GM21515 (cell line): ENCODE measurements around the gene SLC35E3.

Experiments used
- ATAC-seq: cut with Tn5 transposase; IDR thresholded peaks from one replicate; pipeline ENCODE4 v1.9.1; 2021; ENCODE audit not compliant: unreplicated experiment

Gene SLC35E3

DNA sequence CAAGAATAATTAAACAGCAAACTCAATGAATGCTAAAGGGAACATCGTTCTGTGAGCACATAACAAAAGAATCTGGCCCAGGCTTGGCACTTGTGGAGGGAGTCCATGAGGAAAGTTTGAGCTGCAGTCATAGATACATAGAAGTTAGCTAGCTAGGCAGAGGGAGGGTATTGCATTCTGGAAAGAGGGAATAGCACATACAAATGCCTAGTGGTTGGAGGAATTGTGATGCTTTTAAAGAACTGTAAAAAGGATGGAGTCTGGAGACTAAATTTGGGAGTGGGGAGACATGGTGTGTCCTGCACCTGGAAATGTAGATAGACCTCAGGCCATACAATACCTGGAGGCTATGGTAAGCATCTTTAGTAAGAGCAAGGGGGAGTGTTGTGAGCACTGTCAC, 24.0 kb downstream of the SLC35E3 start:
- no peak for ATAC-seq

DNA sequence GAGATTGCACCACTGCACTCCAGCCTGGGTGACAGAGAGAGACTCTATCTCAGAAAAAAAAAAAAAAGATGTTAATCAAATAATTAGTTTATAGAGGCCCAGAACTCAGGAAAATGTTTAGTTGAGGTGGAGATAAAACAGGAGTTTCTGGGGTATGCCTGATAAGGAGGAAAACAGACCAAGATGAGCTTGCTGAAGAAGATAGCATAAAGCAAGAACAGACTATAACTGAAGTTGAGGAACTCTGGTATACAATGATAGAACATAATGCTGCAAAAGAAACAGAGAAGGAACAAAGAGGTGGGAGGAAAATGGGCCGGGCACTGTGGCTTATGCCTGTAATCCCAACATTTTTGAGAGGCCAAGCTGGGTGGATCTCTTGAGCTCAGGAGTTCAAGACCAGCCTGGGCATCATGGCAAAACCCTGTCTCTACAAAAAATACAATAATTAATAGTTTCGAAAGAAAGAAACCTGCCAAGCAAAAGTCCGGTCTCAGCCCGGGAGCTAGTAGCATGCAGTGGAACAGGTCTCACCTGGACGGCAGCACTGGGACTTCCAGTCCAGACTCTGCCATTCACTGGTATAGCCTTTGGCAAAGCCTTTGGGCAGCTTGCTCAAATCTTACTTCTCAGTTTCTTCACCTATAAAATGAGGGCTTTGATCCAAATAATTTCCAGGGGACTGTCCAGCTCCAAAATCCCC, 25.4 kb downstream of the SLC35E3 start:
- no peak for ATAC-seq

DNA sequence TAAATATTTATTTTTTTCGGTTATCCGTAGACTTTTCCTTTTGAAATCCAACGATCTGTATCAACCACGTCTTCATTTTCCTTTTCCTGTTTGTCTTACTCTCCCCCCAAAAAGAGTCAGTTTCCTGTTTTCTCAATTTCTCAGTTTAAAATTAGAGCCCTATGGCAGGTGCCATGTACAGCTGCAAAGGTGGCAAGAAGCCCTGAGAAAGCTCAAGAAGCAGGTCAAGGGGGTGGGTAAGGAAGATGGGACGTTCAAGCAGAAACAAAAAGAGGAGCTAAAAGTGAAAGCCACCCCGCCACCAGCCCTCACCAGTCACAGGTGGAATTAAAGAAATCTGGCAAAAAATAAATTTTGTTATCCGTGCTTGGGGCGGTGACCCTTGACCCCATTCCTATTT, 26.7 kb downstream of the SLC35E3 start:
- ATAC-seq: no peak

DNA sequence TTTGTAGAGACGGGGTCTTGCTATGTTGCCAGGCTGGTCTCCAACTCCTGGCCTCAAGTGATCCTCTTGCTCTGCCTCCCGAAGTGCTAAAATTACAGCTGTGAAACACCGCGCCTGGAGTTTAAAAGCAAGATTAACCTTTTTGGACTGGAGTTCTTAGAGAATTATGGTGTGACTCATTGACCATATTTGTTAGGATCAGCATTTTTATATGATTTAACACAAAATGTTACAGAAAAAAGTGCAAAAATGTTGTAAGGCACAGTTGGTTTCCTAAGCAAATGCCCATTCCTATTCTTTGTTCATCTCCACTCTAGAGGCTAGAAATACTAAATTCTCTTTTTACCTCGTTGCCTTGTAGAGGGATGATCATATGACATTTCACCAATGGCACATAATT, 27.6 kb downstream of the SLC35E3 start:
- ATAC-seq: no peak

DNA sequence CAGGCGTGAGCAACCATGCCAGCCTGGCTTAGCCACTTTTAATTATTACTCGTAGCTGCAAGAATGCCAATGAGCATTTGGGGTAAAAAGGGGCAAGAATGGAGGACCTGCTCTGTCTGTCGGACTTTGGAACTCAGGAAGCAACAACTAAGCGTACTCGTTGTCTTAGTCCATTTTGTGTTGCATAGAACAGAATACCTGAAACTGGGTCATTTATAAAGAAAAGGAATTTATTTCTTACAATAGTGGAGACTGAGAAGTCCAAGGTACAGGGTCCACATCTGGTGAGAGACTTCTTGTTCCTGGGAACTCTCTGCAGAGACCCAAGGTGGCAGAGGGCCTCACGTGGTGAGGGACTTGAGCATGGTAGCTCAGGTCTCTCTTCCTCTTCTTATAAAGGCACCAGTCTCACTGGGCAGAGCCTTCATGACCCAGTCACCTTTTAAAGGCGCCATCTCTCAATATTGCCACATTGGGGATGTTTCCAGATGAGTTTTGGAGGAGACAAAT, 29.2 kb downstream of the SLC35E3 start:
- no peak for ATAC-seq

DNA sequence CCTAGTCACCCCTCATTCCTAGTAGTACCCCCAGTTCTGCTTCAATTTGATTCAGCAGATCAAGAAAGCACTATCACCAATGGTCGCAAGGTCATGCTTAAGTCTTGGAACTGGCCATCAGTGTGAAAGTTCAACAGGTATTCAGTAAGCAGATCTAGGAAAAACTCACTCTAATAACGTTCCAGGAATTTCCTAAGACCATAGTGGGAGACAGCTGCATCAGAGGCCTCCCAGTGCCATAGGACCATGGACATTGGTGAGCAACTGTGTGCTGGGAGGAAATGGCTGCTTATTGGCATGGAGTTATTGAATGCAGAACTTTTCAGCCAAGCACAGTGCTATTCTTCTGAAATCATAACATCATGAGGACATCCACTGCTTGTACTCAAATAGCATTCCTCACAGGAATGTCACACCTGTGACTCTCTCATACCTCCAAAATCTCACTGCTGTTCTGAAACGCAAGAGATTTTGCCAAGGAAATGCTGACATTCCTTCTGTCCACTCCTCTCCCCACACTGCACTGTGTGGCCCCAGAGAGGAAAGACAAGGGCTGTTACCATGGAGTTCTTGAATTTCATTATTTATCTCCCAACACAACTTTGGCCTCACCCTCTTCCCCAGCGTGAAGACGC, 31.1 kb downstream of the SLC35E3 start:
- ATAC-seq: no peak

DNA sequence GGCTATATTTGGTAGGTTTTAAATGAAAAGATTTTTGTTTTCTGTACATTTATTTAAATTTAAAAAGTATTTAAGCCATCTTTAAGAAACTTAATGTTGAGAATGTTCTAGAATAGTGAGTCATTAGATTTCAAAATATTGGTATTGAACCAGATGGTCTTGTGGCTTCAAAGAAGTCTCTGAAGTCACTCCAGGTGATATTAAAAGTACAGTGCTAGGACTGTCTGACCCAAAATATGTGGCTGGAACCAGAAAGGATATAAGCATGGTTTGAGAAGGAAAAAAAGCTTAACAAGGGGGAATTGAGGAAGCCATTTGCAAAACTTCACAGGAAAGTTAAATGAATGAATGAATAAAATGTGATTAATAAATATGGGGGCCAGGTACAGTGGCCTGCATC, 33.3 kb downstream of the SLC35E3 start:
- no peak for ATAC-seq

DNA sequence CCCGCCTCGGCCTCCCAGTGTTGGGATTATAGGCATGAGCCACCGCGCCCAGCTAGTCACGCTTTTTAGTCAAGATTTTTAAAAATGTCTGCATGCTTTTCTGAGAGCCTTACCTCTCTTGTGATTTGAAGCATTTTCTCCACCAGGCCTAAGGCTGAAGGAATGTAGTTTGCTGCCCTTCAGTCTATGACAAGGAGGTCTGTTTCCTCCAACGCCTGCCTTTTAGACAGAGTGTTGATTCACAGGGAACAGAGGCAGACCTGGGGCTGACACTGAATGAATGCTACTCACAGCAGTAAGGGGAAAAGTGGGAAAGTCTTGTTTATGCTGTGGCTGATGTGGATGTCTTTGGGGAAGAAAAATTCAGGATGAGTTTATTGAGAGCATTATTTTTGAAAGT, 34.8 kb downstream of the SLC35E3 start:
- no peak for ATAC-seq

DNA sequence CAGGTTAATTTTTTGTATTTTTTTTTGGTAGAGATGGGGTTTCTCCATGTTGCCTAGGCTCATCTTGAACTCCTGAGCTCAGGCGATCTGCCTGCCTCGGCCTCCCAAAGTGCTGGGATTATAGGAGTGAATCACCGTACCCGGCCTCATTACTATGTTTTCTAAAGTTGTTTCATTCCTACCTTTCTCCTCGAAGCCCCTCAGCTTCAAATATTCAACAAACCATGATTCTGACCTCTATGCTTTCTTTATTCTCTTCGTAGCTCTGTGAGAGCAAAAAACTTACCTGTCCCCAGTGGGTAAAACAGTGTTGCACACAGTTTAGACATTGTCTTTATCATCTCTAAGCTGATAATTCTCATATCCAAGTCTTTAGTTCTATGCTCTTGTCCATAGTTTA, 35.8 kb downstream of the SLC35E3 start:
- ATAC-seq: no peak

DNA sequence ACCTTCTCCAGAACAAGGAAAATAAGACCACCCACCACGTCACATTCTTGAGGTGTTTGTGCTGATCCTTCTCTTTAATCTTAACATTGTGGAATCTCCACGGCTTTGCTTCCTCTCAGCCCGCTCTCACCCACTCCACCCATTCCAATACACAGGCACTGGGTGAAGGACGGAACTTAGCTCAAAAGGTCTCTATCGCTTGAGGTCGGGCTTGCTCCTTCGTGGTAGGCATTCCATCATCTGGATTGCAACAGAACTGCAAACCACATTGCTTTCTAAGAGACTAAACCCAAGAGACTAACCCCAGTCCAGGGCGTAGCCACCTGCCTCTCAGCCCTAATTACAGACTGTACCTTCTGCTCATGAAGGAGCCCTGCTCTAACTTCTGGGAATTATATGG, 38.0 kb downstream of the SLC35E3 start:
- ATAC-seq: no peak

DNA sequence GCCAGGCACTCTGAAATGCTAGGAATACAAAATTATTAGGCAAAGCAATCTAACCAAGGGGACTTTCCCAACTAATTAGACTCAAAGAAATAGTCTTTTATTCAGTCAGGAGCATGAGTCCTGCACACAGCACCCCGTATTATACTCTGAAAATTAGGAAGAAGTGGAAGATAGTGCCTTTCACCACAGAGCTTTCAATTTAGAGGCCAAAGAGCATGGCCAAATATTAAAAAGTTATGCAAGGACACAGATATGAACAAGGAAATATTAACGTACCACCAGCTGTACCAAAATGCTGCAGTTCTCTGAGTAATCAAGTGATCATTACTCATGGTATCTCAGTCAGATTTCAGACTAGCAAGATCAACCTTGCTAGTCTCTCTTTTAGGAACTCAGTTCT, 39.4 kb downstream of the SLC35E3 start:
- ATAC-seq: no peak

DNA sequence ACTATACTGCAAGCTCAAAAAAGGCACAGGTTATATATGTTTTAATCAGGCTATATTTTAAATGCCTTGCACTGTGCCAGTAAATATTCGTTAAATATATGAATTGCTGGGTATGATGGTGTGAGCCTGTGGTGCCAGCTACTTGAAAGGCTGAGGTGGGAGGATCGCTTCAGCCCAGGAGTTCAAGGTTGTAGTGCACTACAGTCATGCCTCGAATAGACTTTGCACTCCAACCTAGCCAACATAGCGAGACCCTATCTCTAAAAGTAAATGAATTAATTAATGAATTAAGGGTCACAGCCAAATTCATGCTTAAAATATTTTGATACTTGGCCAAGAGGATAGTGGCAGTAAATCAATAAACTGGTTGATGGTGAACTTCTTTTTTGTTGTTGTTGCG, 39.8 kb downstream of the SLC35E3 start:
- ATAC-seq: no peak

DNA sequence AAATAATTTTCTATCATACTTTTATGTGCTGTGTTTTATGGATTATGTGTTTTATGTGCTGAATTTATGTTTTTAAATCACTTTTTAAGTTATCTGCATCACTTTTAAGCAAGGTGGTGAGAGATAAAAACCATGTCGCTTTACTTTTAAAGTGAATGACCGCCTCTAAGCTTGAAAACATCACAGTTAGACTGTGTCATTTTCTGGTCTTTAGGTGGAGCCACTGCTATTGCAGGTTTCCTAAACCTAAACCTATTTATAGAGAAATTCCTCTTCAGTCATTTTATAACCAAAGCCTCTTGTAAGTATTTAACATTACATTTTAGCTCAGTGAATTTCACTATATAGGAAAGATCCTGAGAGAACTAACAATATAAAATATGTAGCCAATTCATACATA, 41.0 kb downstream of the SLC35E3 start:
- no peak for ATAC-seq

DNA sequence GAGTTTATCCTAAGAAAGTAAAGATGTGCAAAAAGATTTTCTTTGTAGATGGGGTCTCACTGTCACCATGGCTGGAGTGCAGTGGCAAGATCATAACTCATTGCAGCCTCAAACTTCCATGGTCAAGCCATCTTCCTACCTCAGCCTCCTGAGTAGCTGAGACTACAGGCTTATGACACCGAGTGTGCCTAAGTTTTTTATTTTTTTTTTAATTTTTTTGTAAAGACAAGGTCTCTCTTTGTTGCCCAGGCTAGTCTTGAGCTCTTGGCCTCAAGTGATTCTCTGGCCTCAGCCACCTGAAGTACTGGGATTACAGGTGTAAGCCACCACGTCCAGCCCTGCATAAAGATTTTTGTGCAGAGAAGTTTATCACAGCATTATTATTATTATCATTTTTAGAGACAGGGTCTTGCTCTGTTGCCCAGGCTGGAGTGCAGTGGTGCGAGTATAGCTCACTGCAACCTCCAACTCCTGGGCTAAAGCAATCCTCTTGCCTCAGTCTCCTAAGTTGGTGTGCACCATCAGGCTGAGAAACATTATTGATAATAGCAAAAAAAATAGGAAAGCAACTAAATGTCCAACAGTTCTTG, 42.7 kb downstream of the SLC35E3 start:
- ATAC-seq: no peak

DNA sequence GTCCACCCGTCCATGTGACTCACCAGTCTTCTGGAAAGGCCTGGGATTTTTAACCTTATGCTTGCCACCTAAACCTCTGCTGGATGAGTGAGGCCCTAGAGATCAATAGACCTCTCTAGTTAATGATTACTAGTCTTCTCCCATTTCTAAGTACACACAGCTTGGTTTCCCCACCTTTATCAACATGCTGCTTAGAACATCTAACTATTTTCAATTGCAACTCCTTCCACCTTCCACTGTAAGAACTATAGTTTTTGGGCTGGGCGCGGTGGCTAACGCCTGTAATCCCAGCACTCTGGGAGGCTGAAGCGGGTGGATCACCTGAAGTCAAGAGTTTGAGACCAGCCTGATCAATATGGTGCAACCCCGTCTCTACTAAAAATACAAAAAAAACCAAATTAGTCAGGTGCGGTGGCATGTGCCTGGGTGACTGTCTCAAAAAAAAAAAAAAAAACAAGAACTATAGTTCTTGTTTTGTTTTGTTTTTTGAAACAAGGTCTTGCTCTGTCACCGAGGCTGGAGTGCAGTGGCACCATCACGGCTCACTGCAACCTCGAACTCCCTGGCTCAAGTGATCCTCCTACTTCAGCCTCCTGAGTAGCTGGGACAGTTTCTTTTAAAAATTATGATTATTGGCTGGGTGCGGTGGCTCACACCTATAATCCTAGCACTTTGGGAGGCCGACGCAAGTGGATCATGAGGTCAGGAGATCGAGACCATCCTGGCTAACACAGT, 43.3 kb downstream of the SLC35E3 start:
- no peak for ATAC-seq

DNA sequence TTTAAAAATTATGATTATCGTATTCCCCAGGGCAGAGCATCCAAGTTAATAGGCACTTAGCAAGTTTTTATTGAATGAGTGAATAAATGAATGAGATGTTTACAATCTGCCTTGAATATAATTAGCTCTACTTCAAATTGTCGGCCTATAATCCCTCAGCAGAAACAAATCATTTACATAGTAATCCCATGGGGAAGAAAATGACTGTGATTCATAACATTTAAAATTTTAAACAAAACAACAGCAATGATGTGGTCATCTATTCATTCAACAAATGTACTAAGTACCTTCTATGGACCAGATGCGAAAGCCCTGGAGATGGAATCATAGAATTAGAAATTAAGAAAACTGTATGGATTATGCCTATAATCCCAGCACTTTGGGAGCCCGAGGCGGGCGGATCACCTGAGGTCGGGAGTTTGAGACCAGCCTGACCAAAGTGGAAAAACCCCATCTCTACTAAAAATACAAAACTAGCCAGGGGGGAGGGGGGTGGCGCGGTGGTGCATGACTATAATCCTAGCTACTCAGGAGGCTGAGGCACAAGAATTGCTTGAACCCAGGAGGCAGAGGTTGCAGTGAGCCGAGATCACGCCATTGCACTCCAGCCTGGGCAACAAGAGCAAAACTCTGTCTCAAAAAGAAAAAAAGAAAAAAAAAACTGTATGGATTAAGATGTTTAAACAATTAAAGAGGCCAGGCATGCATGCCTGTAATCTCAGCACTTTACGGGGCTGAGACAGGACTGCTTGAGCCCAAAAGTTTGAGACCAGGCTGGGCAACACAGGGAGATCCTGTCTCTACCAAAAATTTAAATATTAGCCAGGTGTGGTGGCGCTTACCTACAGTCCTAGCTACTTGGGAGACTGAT, 44.3 kb downstream of the SLC35E3 start:
- ATAC-seq: no peak

DNA sequence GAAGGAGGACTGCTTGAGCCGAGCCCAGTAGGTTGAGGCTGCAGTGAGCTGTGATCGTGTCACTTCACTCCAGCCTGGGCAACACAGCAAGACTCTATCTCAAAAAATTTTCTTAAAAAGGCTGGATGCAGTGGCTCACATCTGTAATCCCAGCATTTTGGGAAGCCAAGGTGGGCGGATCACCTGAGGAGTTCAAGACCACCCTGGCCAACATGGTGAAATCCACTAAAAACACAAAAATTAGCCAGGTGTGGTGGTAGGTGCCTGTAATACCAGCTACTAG, 44.9 kb downstream of the SLC35E3 start:
- ATAC-seq: no peak

DNA sequence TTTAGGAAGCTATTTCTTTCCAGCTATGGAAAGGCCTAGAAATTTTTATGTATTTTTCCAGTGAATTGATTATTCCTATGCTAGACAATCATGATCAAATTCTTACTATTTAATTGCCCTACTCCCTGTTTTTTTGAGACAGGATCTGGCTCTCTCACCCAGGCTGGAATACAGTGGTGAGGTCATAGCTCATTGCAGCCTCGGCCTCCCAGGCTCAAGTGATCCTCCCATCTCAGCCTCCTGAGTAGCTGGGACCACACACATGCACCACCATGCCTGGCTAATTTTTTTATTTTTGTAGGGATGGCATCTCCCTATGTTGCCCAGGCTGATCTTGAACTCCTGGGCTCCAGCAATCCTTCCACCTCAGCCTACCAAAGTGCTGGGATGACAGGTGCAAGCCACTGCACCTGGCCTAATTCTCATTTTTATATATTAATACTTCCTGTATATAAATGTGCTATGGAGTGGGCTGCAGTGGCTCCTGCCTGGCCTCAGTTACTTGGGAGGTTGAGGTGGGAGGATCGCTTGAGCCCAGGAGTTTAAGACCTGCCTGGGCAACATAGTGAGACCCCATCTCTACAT, 46.0 kb downstream of the SLC35E3 start:
- no peak for ATAC-seq

DNA sequence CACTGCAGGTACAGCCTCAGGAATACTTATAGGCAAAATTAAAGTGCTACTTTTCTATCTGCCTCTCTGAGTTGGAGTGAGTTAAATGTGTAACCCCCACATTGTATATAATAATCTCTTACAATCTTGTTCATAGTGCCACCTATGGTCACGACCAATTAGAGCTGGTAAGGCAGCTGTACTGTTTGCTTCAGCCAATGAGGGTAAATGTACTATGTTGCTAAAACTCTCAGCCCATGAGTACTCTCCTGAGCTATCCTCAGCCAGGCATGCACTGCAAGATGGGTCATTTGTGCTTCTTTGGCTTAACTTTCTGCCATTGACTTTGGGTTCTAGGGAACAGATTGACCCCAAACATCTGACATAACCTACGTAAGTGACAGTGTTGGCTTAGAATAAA, 47.0 kb downstream of the SLC35E3 start:
- ATAC-seq: peak; percentile 85

DNA sequence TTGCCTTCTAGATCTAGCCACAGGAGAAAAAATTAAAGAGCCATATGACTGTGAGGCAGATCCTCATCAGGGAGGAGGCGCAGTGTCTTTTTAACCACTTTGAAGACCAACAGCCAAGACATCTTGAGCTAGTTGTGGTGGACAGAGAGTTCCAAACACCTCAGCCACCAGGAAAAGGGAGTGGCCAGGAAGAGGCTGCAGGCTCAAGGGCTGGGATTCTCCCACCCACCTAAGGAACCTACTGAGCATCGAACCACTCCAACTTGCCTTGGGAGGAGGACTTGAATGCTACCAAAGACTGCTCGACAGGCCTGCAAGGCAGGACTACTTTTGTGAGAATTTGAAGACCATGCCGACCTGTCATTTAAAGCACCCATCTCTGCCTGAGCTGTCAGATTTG, 47.5 kb downstream of the SLC35E3 start:
- no peak for ATAC-seq
